Mammary epithelial cell (primary cell): Measurements from ENCODE around the gene NLRP4.

ENCODE experiments used
- EZH2 ChIP-seq: IDR thresholded peaks from 2 replicates; pipeline ENCODE4 v1.6.1; 2012; ENCODE audit warnings: low read length, inconsistent platforms, borderline replicate concordance
- TF ChIP-seq, protein P1 (sequence below), 2 donors: IDR thresholded peaks in 1 of 2; conservative IDR thresholded peaks in 1 of 2; 2 replicates each; pipeline ENCODE4 v1.5.1; 2011 to 2012; ENCODE audit warnings: inconsistent platforms in 2 of 2, low read length in 2 of 2, mild to moderate bottlenecking in 2 of 2, control low read depth in 1 of 2, low read depth in 1 of 2; ENCODE audit not compliant: insufficient read depth in 1 of 2; ENCODE audit errors: extremely low read depth in 1 of 2

DNA sequence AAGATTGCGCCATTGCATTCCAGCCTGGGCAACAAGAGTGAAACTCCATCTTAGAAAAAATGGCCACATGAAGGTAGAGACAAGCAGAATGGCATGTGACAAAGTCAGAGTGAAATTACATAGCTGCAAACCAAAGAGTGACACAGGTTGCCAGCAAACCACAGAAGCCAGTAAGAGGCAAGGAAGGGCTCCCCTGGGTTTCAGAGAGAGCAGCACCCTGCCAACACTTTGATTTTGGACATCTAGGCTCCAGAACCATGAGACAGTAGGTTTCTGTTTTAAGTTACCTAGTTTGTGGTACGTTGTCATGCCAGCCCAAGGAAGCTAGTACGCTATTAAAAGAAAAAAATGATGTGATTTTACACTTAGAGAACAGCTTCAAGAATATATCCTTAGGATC lies 1.9 kb downstream of the NLRP4 start:
- TF ChIP-seq, protein P1, sequence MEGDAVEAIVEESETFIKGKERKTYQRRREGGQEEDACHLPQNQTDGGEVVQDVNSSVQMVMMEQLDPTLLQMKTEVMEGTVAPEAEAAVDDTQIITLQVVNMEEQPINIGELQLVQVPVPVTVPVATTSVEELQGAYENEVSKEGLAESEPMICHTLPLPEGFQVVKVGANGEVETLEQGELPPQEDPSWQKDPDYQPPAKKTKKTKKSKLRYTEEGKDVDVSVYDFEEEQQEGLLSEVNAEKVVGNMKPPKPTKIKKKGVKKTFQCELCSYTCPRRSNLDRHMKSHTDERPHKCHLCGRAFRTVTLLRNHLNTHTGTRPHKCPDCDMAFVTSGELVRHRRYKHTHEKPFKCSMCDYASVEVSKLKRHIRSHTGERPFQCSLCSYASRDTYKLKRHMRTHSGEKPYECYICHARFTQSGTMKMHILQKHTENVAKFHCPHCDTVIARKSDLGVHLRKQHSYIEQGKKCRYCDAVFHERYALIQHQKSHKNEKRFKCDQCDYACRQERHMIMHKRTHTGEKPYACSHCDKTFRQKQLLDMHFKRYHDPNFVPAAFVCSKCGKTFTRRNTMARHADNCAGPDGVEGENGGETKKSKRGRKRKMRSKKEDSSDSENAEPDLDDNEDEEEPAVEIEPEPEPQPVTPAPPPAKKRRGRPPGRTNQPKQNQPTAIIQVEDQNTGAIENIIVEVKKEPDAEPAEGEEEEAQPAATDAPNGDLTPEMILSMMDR (conservative IDR thresholded peaks at IDR 0.05 in 1 of 2, IDR thresholded peaks at IDR 0.05 in 1 of 2; ENCODE audit: extremely low read depth in 1 of 2, insufficient read depth in 1 of 2, low read depth in 1 of 2, low read length in 2 of 2): no peak
- no peak for TF ChIP-seq EZH2
